Measurements from ENCODE around the gene DGCR6.
"Not testable (repeated sequence)": the region's sequence is repeated elsewhere in the genome, so short reads cannot be mapped to it uniquely, and the experiment has no call there.

Gene DGCR6

DNA sequence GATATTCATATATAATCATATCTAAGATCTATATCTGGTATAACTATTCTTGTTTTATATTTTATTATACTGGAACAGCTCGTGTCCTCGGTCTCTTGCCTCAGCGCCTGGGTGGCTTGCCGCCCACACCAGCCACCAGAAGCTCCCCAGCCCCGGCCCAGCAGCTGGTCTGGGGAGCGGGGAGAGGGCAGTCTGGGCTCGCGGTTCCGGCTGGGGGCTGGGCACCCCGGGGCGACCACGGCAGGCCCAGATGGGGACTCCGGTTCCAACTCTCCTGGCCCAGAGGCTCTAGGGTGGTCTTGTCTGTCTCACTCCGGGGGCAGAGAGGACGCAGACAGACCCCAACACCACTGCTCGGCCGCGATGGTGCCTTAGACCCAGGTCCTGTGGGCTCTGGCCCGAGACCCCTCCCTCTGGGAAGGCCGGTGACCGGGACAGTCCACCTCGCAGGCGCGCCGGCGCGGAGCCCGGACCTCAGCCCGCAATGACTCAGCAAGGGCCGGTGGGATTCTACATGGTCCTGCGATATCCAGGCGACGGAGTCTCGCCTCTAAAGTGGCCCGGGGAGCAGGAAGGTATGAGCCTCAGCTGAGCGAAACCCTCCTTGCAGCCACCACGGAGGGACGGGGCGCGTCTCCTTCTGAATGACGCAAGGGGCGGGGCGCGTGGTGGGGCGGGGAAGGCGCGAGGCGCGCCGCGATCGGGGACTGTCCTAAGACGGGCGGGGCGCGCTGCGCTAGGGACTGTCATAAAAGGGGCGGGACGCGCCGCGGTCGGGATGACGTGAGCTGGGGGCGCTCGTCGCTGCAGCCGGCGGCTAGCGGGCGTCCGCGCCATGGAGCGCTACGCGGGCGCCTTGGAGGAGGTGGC, at the start of gene DGCR6:
TSS of gene DGCR6 (plus strand) at position 781 of the 870 bp plus-strand sequence. CDS start at position 836, 55 bp downstream.
- DNase-seq (ENCODE audit: low read depth, low spot score) = no peak

- not testable (repeated sequence) for DNase-seq (ENCODE audit: low read depth, low spot score)
These were observed 46.8 kb upstream of the DGCR6 start for GRCh38 chr22:18859314-18859713.

- not testable (repeated sequence) for DNase-seq (ENCODE audit: low read depth, low spot score)
These were observed 24.9 kb upstream of the DGCR6 start for GRCh38 chr22:18881260-18881659.

GRCh38 chr22:18884465-18884864, 21.7 kb upstream of the DGCR6 start:
- DNase-seq (ENCODE audit: low read depth, low spot score) = not testable (repeated sequence)

GRCh38 chr22:18888115-18888514, 18.0 kb upstream of the DGCR6 start:
- no peak for DNase-seq (ENCODE audit: low read depth, low spot score)

DNA sequence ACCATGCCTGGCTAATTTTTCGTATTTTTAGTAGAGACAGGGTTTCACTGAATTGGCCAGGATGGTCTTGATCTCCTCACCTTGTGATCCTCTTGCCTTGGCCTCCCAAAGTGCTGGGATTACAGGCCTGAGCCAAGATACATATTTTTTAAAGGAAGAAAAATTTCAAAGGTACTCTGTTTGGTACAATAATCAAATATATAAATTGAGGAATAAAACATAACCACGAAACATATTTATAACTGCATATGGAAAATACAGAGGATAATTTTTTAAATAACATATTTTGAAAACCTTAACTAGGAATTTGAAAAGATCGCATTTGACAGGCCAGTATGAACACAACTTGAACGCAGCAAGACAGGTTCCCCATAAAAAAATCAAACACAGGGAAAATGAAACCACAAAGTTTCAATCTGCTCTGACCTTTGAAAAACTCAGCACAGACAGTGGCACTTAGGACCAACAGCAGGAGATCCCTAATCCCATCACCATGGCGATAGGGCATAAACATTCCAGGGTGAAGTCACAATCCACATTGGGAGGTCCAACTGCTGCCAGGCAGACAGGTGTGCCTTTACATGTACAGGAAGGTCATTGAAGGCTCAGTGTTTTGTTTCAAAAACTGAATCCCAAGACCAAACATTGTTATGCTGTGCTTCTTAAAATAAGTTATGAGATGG, 15.5 kb upstream of the DGCR6 start:
- DNase-seq (ENCODE audit: low read depth, low spot score) = not testable (repeated sequence)

DNA sequence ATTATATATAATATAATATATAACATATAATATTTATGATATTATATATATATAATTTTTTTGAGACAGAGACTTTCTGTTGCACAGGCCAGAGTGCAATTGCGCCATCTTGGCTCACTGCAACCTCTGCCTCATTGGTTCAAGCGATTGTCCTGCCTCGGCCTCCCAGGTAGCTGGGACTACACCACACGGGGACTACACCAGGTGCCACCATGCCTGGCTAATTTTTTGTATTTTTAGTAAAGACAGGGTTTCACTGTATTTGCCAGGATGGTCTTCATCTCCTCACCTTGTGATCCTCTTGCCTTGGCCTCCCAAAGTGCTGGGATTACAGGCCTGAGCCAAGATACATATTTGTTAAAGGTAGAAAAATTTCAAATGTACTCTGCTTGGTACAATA, 12.3 kb upstream of the DGCR6 start:
- not testable (repeated sequence) for DNase-seq (ENCODE audit: low read depth, low spot score)

DNA sequence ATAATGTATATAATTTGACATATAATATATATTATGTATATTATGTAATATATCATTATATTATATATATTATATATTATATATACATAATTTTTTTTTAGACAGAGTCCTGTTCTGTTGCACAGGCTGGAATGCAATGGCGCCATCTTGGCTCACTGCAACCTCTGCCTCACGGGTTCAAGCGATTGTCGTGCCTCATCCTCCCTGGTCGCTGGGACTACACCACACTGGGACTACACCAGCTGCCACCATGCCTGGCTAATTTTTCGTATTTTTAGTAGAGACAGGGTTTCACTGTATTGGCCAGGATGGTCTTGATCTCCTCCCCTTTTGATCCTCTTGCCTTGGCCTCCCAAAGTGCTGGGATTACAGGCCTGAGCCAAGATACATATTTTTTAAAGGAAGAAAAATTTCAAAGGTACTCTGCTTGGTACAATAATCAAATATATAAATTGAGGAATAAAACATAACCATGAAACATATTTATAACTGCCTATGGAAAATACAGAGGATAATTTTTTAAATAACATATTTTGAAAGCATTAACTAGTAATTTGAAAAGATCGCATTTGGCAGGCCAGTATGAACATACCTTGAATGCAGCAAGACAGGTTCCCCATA, 10.0 kb upstream of the DGCR6 start:
- DNase-seq (ENCODE audit: low read depth, low spot score) = not testable (repeated sequence)

- not testable (repeated sequence) for DNase-seq (ENCODE audit: low read depth, low spot score)
These were observed 258 bp downstream of the DGCR6 start for GRCh38 chr22:18906410-18906745.

GRCh38 chr22:18906896-18907295, 776 bp downstream of the DGCR6 start:
- DNase-seq (ENCODE audit: low read depth, low spot score) = no peak

GRCh38 chr22:18909556-18909955, 3.4 kb downstream of the DGCR6 start:
- DNase-seq (ENCODE audit: low read depth, low spot score) = no peak

DNA sequence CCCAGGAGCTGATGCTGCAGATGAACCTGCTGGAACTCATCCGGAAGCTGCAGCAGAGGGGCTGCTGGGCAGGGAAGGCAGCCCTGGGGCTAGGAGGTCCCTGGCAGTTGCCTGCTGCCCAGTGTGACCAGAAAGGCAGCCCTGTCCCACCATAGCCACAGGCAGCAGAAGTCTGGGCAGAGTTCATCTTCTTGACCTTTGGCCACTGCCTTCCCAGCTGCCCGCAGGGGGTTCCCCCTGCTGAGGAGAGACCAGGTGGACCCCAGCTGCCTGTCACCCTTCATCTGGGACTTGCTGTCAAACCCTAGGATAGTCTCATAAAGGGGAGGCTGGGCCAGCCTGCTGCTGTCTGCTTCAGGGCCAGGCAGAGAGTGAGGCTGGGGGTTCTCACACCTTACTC, 5.4 kb downstream of the DGCR6 start:
- not testable (repeated sequence) for DNase-seq (ENCODE audit: low read depth, low spot score)

- not testable (repeated sequence) for DNase-seq (ENCODE audit: low read depth, low spot score)
These were observed 6.3 kb downstream of the DGCR6 start for GRCh38 chr22:18912264-18912946.

DNA sequence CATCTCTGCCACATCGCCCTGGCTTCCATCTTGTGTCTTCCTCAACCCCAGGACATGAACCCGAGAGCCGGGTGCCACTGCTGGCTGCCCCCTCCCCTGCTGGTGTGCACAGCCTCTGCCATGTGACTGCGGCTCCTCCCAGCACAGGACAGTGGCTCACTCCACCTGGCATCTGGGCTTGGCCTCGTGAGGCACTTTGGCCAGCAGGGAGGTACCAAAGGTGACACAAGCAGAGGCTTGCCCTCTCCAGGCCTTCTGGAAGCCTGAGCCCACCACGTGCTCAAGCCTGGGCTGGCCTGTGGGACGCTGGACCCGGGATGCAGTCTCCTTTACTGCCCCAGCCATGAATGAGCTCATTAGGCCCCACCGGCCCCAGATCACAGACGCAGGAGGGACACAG, 8.4 kb downstream of the DGCR6 start:
- DNase-seq (ENCODE audit: low read depth, low spot score) = not testable (repeated sequence)

DNA sequence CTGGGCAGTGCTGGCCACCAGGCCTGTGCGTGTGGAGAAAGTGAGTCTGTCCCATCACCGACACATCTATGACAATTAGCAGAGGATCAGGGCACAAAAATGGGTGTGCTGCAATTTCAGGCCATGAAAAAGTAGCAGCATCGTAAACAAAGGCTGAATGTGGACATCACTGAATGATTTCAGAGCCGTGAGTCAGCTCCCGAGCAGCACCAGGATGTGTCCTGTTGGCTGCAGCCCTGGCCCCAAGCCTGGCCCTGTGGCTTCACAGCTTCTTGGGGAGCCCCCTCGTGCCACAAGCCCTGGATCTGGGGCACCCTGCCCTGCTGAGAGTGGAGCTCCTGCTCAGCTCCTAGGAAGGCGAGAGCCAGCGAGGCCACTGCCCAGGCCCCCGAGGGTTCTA, 9.4 kb downstream of the DGCR6 start:
- not testable (repeated sequence) for DNase-seq (ENCODE audit: low read depth, low spot score)

DNA sequence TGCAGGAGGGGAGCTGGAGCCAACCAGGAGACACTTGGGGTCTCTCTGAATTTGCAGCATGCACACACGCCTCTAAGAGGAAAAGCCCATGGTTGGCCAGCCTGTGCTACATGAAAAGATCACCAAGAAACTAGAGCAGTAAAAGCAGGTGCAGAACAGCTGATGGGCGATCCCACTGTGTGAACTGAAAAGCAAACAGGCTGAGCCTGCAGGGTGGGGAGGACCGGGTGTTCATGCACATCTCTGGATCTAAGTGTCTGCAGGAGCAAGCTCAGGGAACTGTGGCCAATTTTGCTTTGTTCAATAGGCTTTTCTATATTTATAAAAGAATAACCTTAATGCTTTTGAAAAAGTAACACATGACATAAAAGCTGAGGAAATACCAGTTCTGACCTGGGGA, 11.7 kb downstream of the DGCR6 start:
- not testable (repeated sequence) for DNase-seq (ENCODE audit: low read depth, low spot score)

DNA sequence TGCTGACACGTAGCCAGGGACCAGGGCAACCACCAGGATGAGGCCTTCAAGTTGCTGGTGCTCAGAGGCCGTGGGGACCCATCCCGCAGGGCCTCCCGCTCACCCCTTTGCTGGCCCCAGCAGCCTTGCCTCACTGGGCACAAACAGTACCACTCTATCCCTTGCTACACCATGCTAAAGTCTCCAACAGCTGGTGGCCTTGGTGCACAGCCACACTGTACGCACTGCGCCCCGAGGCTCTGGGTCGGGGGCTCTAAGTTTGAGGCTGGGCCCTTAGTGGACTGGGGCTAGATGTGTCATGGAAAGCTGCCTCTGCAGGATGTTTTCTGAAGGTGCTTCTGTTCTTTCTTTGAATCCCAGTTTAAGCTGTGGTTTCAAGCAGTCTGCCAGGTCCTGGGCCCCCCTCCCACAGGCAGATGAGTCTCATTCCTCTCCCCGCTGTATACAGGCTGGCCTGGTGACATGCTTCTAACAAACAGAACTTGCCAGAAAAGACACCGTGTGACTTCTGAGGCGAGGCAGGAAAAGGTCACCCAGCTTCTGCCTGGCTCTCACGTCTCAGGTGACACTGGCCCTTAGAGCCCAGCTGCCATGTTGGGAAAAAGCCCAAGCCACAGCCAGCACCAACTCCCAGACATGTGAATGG, 14.3 kb downstream of the DGCR6 start:
- not testable (repeated sequence) for DNase-seq (ENCODE audit: low read depth, low spot score)

DNA sequence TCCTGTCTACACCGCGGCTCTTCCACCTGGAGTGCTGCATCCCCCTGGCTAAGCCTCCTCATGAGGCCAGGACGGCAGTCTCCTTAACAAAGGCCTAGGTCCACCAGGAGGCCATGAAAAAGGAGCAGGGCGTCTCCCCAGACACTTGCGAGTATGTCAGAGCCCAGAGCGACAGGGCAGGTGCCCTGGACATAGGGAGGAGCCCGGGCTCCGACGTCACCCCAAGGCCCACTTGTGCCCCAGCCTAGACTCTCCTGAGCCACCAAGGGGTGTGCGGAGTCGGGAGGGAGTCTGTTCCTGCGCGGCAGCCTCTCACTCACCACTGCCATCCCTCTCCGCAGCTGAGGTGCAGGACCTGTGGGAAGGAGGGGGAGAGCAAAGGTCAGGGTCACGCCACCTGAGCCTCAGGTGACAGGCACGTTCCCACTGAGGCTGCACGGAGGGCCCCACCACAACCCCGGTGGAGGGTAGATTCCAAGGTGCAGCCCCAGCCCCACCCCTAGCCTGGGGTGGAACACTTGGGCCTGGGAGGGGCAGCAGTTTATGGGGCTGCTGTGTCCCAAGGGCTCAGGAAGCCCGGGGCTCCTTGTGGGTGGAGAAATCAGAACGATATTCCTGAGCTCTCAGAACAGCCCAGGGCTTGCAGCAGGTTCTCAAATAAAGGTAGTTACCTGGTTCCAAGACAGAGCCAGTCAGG, 19.4 kb downstream of the DGCR6 start:
- DNase-seq (ENCODE audit: low read depth, low spot score) = no peak

DNA sequence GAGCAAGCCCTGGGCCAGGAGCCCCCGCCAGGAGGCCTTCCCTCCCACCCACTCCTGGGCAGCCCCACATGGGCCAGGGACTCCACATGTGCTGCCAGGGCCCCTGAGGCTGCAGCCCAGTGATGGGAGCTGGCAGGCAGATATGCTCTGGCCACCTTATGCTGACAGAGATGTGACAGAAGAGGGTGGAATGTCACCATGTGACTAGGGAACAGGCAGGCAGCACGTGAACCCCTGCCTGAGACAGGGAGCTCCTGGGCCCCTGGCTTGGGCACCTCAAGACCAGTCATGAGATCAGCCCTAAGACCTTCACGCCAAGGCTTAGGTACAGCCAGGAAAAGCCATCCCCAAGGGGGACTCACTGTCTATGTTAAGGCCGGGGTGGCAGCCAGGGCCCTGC, 20.9 kb downstream of the DGCR6 start:
- DNase-seq (ENCODE audit: low read depth, low spot score) = no peak

DNA sequence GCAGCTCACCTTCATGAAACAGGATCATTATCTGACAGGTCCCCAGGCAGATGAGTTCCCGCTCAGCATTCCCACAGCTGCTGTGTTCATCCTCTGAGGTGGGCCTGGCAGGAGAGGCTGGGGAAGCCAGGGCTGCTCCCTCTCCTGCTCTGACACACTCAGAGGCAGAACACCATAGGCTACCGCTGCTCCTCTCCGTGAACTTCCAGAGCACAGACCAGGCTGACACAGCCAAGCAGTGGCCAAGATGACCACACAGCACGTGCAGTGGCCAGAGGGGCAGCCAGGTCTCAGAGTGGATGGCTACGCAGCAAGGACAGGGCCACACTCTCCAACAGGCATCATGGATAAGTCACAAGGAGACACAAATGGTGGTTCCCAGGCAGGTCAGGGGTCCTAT, 21.5 kb downstream of the DGCR6 start:
- no peak for DNase-seq (ENCODE audit: low read depth, low spot score)

- DNase-seq (ENCODE audit: low read depth, low spot score) = no peak
These were observed 23.3 kb downstream of the DGCR6 start for GRCh38 chr22:18929459-18929858.

All from brain pericyte (primary cell).